Keratinocyte (primary cell): ENCODE results near the gene SHISA9. TPM values are rescaled to one million over a fixed set of nuclear protein-coding genes. Genes with fewer than 3 reads are reported as not detected.

Source experiments
- DNase-seq: peaks from one replicate; pipeline ENCODE4 v3.0.0-alpha.2; 2011; ENCODE audit warnings: low read depth, missing footprints, low spot score
- FAIRE-seq: peaks from 2 replicates; lab custom pipeline; 2011; peaks lifted over from hg19 to GRCh38; lab: Jason Lieb, UNC
- H2AFZ ChIP-seq: 2 replicates; pipeline ENCODE4 v1.6.0; 2012; ENCODE audit warnings: low read length, control low read depth, inconsistent platforms; ENCODE audit not compliant: control insufficient read depth
- H3K27ac ChIP-seq: 2 replicates; pipeline ENCODE4 v1.5.1; 2011; ENCODE audit warnings: low read length; ENCODE audit not compliant: control insufficient read depth, insufficient read depth
- H3K27me3 ChIP-seq: 3 replicates; pipeline ENCODE4 v1.6.0; 2011; ENCODE audit warnings: low read length; ENCODE audit not compliant: control insufficient read depth, insufficient read depth; ENCODE audit errors: extremely low read depth
- H3K36me3 ChIP-seq, 2 experiments: 2 replicates in 1 of 2; 3 replicates in 1 of 2; pipeline ENCODE4 v1.5.1; 2011; ENCODE audit warnings: low read length in 2 of 2, mild to moderate bottlenecking in 1 of 2; ENCODE audit not compliant: control insufficient read depth in 2 of 2, insufficient read depth in 2 of 2; ENCODE audit errors: extremely low read depth in 1 of 2
- H3K4me1 ChIP-seq: 3 replicates; pipeline ENCODE4 v1.5.1; 2011; ENCODE audit warnings: low read length; ENCODE audit not compliant: control insufficient read depth, insufficient read depth; ENCODE audit errors: extremely low read depth
- H3K4me2 ChIP-seq: 3 replicates; pipeline ENCODE4 v1.6.0; 2011; ENCODE audit warnings: low read depth, low read length; ENCODE audit not compliant: control insufficient read depth, insufficient read depth; ENCODE audit errors: extremely low read depth
- H3K4me3 ChIP-seq, 3 experiments: fragments of 200-600 bp in 1 of 3; sonication (generic) in 1 of 3; 2 replicates in 2 of 3; 3 replicates in 1 of 3; pipeline ENCODE4 v1.5.1; 2011 to 2016; ENCODE audit warnings: low read length in 3 of 3, mild to moderate bottlenecking in 3 of 3, control low read depth in 2 of 3, inconsistent platforms in 1 of 3, low read depth in 1 of 3, mixed read lengths in 1 of 3, mixed run types in 1 of 3, moderate library complexity in 1 of 3; ENCODE audit not compliant: control insufficient read depth in 2 of 3, insufficient read depth in 2 of 3; ENCODE audit errors: extremely low read depth in 1 of 3
- H3K79me2 ChIP-seq: 2 replicates; pipeline ENCODE4 v1.6.0; 2012; ENCODE audit warnings: low read length; ENCODE audit not compliant: control insufficient read depth, insufficient read depth
- H3K9ac ChIP-seq: 3 replicates; pipeline ENCODE4 v1.6.0; 2011; ENCODE audit warnings: low read length; ENCODE audit not compliant: control insufficient read depth, insufficient read depth; ENCODE audit errors: extremely low read depth
- H3K9me1 ChIP-seq: 3 replicates; pipeline ENCODE4 v1.6.0; 2011; ENCODE audit warnings: low read length; ENCODE audit not compliant: control insufficient read depth, insufficient read depth; ENCODE audit errors: extremely low read depth
- H3K9me3 ChIP-seq: 2 replicates; pipeline ENCODE4 v1.5.1; 2012; ENCODE audit warnings: low read depth, low read length; ENCODE audit not compliant: control insufficient read depth
- H4K20me1 ChIP-seq: 3 replicates; pipeline ENCODE4 v1.6.0; 2011; ENCODE audit warnings: low read length; ENCODE audit not compliant: control insufficient read depth, insufficient read depth; ENCODE audit errors: extremely low read depth
- CTCF ChIP-seq, 3 experiments: IDR thresholded peaks in 1 of 3; conservative IDR thresholded peaks in 1 of 3; optimal IDR thresholded peaks in 1 of 3; 2 replicates in 2 of 3; 3 replicates in 1 of 3; pipeline versions ENCODE3 to v1.5.1; 2011; ENCODE audit warnings: low read length in 3 of 3, mild to moderate bottlenecking in 3 of 3, moderate library complexity in 2 of 3, control low read depth in 1 of 3, inconsistent platforms in 1 of 3; ENCODE audit not compliant: insufficient read depth in 2 of 3; ENCODE audit errors: extremely low read depth in 1 of 3
- EZH2 ChIP-seq: IDR thresholded peaks from one replicate; pipeline ENCODE4 v1.6.1; 2012; ENCODE audit warnings: inconsistent platforms, mild to moderate bottlenecking, low read length, moderate library complexity
- dilution Hi-C: fragments of 300-500 bp; cut with MboI; formaldehyde crosslinking; loops from one replicate; pipeline ENCODE4 v1.7.0; 2020; ENCODE audit warnings: low sequenced_read_pairs; ENCODE audit not compliant: extremely low pct_ligation_motif_present
- polyA plus RNA-seq, 5 experiments: library from polyadenylated mRNA; depleted of rRNA in 3 of 5; stranded (reverse) in 3 of 5; stranded (forward) in 1 of 5; unstranded in 1 of 5; fragments of >200 nt; gene quantifications; 1 replicate in 1 of 5; 2 replicates in 3 of 5; 3 replicates in 1 of 5; pipeline versions ENCODE4 v1.2.1 to v1.2.3, GENCODE V29; 2011 to 2012; ENCODE audit warnings: missing spikeins in 2 of 5, low read depth in 1 of 5, low replicate concordance in 1 of 5

Gene SHISA9
- polyA plus RNA-seq, 1 donor (not counting 4 experiments of a cell fraction or from before 2014, with no cell fraction given): 0.28 TPM

GRCh38 chr16:13242201-13242600, 340.8 kb downstream of the SHISA9 start:
- H3K9ac ChIP-seq: no peak overlapping the region
- no peaks in the 10 kb centered on the region for H3K27me3 ChIP-seq
- H3K9me3 ChIP-seq: no peaks in the 10 kb centered on the region
- H3K4me1 ChIP-seq: no peaks in the 10 kb centered on the region
- H3K79me2 ChIP-seq: no peaks in the 10 kb centered on the region
- H3K4me3 ChIP-seq: no peak overlapping the region
- H3K4me2 ChIP-seq: no peak overlapping the region
- no peak overlapping the region for H3K27ac ChIP-seq
- no peaks in the 10 kb centered on the region for H3K36me3 ChIP-seq
- H2AFZ ChIP-seq: no peak overlapping the region
- dilution Hi-C loops: no loop called here
- H3K9me1 ChIP-seq: no peaks in the 10 kb centered on the region
- DNase-seq (no peak), FAIRE-seq (no peak)
- TF ChIP-seq EZH2 (no peak), CTCF (optimal IDR thresholded peaks at IDR 0.05 in 1 of 3, IDR thresholded peaks at IDR 0.05 in 1 of 3, conservative IDR thresholded peaks at IDR 0.05 in 1 of 3; ENCODE audit: extremely low read depth in 1 of 3, insufficient read depth in 2 of 3, low read length in 3 of 3) (no peak)
- H4K20me1 ChIP-seq: no peaks in the 10 kb centered on the region

GRCh38 chr16:13244770-13245169, 343.4 kb downstream of the SHISA9 start:
- Histone ChIP-seq H4K20me1 (no peaks in the 10 kb centered on the region), H3K79me2 (no peaks in the 10 kb centered on the region), H3K4me2 (no peak overlapping the region), H3K9me3 (no peaks in the 10 kb centered on the region), H2AFZ (no peak overlapping the region), H3K4me3 (no peak overlapping the region), H3K27ac (no peak overlapping the region), H3K9me1 (no peaks in the 10 kb centered on the region), H3K4me1 (no peaks in the 10 kb centered on the region), H3K27me3 (no peaks in the 10 kb centered on the region), H3K36me3 (no peaks in the 10 kb centered on the region), H3K9ac (no peak overlapping the region)
- TF ChIP-seq EZH2 (no peak), CTCF (optimal IDR thresholded peaks at IDR 0.05 in 1 of 3, IDR thresholded peaks at IDR 0.05 in 1 of 3, conservative IDR thresholded peaks at IDR 0.05 in 1 of 3; ENCODE audit: extremely low read depth in 1 of 3, insufficient read depth in 2 of 3, low read length in 3 of 3) (no peak)
- dilution Hi-C loops: no loop called here
- no peak for DNase-seq
- FAIRE-seq: no peak
